DOHH2 (cell line): ENCODE data around the gene ATP11A.

Source experiments
- EZH2phosphoT487 ChIP-seq: fragments of 200-600 bp; sonication (generic); IDR thresholded peaks from 2 replicates; pipeline ENCODE4 v1.6.1; 2017; ENCODE audit warnings: borderline replicate concordance, mild to moderate bottlenecking, antibody characterized with exemption, low read length, moderate library complexity, mixed read lengths
- TF ChIP-seq, protein P1 (sequence below): fragments of 200-600 bp; sonication (generic); IDR thresholded peaks from one replicate; pipeline ENCODE4 v1.5.1; 2014; ENCODE audit warnings: antibody characterized with exemption, mild to moderate bottlenecking, low read depth, low read length; ENCODE audit not compliant: poor library complexity, severe bottlenecking

DNA sequence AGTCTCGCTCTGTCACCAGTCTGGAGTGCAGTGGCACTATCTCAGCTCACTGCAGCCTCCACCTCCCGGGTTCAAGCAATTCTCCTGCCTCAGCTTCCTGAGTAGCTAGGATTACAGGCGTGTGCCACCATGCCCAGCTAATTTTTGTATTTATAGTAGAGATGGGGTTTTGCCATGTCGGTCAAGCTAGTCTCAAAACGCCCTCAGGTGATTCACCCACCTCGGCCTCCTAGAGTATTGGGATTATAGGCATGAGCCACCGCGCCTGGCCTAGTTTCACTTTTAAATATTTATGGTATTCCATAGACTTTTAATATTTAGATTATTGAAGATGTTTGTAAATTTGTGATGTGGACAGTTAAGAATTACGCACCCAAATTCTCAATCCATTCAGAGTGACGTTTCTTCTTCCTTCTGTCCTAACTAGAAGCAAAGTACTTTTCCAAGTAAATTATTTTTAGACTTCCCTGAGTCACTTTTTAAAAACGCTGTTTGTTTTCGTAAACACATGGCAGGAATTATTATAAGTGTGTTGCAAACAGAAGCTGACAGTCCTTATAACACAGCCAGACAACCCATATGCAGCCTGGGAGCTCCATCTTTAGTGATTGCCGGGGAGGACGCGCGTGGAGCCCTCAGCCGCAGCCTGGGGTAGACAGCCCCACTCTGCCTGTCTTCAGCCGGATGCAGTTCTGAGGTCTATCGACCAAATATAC is 131.7 kb downstream of the ATP11A start:
- TF ChIP-seq, protein P1, sequence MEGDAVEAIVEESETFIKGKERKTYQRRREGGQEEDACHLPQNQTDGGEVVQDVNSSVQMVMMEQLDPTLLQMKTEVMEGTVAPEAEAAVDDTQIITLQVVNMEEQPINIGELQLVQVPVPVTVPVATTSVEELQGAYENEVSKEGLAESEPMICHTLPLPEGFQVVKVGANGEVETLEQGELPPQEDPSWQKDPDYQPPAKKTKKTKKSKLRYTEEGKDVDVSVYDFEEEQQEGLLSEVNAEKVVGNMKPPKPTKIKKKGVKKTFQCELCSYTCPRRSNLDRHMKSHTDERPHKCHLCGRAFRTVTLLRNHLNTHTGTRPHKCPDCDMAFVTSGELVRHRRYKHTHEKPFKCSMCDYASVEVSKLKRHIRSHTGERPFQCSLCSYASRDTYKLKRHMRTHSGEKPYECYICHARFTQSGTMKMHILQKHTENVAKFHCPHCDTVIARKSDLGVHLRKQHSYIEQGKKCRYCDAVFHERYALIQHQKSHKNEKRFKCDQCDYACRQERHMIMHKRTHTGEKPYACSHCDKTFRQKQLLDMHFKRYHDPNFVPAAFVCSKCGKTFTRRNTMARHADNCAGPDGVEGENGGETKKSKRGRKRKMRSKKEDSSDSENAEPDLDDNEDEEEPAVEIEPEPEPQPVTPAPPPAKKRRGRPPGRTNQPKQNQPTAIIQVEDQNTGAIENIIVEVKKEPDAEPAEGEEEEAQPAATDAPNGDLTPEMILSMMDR: no peak
- no peak for TF ChIP-seq EZH2phosphoT487
